Superior temporal gyrus (tissue), 1 donor: ENCODE results near the gene CFHR1.

ENCODE experiments used
- DNase-seq: peaks from one replicate; pipeline ENCODE4 v3.0.0-alpha.2; 2016; ENCODE audit errors: extremely low spot score

The CFHR1 gene

DNA sequence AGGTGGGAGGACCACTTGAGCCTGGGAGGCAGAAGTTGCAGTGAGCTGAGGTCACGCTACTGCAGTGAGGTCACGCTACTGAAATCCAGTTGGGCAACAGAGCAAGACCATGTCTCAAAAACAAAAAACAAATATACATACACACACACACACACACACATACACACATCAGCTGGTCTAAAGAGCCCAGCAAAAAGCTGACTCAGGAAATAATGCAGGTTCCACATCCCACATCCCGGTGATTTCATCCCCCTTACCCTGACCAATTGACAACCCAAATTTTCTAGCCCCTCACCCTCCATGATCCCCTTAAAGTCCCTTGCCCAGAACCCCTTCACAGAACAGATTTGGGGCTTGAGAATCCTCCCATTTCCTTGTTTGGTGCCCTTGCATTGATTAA is 56.4 kb downstream of the CFHR1 start:
- DNase-seq, result no peak

DNA sequence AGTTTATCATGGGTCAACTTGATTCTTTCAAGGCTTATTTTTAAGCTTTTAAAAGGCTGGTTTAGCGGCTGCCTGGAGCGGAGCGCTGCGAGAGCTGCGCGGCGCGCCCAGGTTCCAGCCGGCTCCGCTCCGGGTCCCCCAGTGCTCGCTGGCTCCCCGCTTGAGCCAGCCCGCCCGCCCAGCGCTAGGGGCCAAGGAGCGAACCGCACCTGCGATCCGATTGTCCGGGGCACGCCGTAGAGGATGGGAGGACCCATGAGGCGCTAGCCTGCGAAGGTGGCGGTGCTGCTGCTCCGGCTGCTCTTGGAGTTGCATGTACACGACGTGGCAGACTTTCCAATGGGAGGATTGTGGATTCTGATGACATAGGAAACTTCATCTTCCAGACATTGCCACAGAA is 58.4 kb downstream of the CFHR1 start:
- no peak for DNase-seq
